Measurements from ENCODE around the gene HBZ. TPM values are rescaled to one million over a fixed set of nuclear protein-coding genes. Genes with fewer than 3 reads are reported as not detected.

HBZ gene
- total and polyA plus RNA-seq, 2 of the 13 experiments (the other 11 are each of a cell fraction or from before 2014, with no cell fraction given): 0.21 TPM; not detected in 1

- TF ChIP-seq NBN (conservative IDR thresholded peaks at IDR 0.05) (no peak), E2F5 (CRISPR knock-in tag; conservative IDR thresholded peaks at IDR 0.05) (0 out of 2 replicates have a peak, but pooled peaks have one; percentile 45), NR1H2 (CRISPR knock-in tag; IDR thresholded peaks at IDR 0.05; ENCODE audit: borderline replicate concordance, low read depth) (peak; percentile 98; the same call in 1 of the 2 replicates), KMT2A (CRISPR knock-in tag; IDR thresholded peaks at IDR 0.05) (peak; percentile 68; the same call in 1 of the 2 replicates), PAXIP1 (CRISPR knock-in tag; conservative IDR thresholded peaks at IDR 0.05) (peak; percentile 61), CREB3 (CRISPR knock-in tag; IDR thresholded peaks at IDR 0.05) (peak; percentile 98), SIN3A (IDR thresholded peaks at IDR 0.05; ENCODE audit: borderline replicate concordance, low read depth, low read length) (peak; percentile 61; the same call in 1 of the 2 replicates), ELF4 (CRISPR knock-in tag; IDR thresholded peaks at IDR 0.05; ENCODE audit: borderline replicate concordance) (peak; percentile 76; the same call in 1 of the 2 replicates), MXD1 (CRISPR knock-in tag; IDR thresholded peaks at IDR 0.05) (peak; percentile 99), ZNF766 (CRISPR knock-in tag; IDR thresholded peaks at IDR 0.05; ENCODE audit: borderline replicate concordance) (peak; percentile 99), ZNF816 (CRISPR knock-in tag; IDR thresholded peaks at IDR 0.05; ENCODE audit: borderline replicate concordance) (peak; percentile 52; the same call in 1 of the 2 replicates), SP4 (CRISPR knock-in tag; IDR thresholded peaks at IDR 0.05) (peak; percentile 87), REPIN1 (CRISPR knock-in tag; IDR thresholded peaks at IDR 0.05; ENCODE audit: borderline replicate concordance, low read depth) (peak; percentile 98), ATAD3A (CRISPR knock-in tag; IDR thresholded peaks at IDR 0.05) (peak; percentile 82; the same call in 1 of the 2 replicates), FOXO4 (CRISPR knock-in tag; conservative IDR thresholded peaks at IDR 0.05) (peak; percentile 100), ATF1 (CRISPR knock-in tag; IDR thresholded peaks at IDR 0.05) (no peak)
- TF ChIP-seq, protein P1, sequence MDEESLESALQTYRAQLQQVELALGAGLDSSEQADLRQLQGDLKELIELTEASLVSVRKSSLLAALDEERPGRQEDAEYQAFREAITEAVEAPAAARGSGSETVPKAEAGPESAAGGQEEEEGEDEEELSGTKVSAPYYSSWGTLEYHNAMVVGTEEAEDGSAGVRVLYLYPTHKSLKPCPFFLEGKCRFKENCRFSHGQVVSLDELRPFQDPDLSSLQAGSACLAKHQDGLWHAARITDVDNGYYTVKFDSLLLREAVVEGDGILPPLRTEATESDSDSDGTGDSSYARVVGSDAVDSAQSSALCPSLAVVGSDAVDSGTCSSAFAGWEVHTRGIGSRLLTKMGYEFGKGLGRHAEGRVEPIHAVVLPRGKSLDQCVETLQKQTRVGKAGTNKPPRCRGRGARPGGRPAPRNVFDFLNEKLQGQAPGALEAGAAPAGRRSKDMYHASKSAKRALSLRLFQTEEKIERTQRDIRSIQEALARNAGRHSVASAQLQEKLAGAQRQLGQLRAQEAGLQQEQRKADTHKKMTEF (CRISPR knock-in tag; IDR thresholded peaks at IDR 0.05): peak; percentile 98; the same call in 1 of the 2 replicates
- TF ChIP-seq, protein P2, sequence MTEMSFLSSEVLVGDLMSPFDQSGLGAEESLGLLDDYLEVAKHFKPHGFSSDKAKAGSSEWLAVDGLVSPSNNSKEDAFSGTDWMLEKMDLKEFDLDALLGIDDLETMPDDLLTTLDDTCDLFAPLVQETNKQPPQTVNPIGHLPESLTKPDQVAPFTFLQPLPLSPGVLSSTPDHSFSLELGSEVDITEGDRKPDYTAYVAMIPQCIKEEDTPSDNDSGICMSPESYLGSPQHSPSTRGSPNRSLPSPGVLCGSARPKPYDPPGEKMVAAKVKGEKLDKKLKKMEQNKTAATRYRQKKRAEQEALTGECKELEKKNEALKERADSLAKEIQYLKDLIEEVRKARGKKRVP (CRISPR knock-in tag; IDR thresholded peaks at IDR 0.05): peak in 1 of 2 experiments; percentile 89; a peak in 2 of 4 replicates
These were observed 28.5 kb downstream of the HBZ start (continued) for GRCh38 chr16:180681-181564.
